Nephron progenitor cell (in vitro differentiated cells): Measurements from ENCODE around the gene ATP5F1A.

Experiments used
- DNase-seq: peaks from one replicate; pipeline ENCODE4 v3.0.0; 2021
- H3K27ac Mint-ChIP-seq: 2 replicates; pipeline ENCODE4 v1.8.0; 2021; ENCODE audit warnings: mild to moderate bottlenecking, moderate library complexity, mixed read lengths
- H3K27me3 Mint-ChIP-seq: 2 replicates; pipeline ENCODE4 v1.8.0; 2021; ENCODE audit warnings: mild to moderate bottlenecking, low read depth, mixed read lengths; ENCODE audit not compliant: poor library complexity
- H3K36me3 Mint-ChIP-seq: 2 replicates; pipeline ENCODE4 v1.8.0; 2021; ENCODE audit warnings: low read depth, mixed read lengths
- H3K4me1 Mint-ChIP-seq: 2 replicates; pipeline ENCODE4 v1.8.0; 2021; ENCODE audit warnings: mixed read lengths
- H3K4me3 Mint-ChIP-seq: 2 replicates; pipeline ENCODE4 v1.8.0; 2021; ENCODE audit warnings: mild to moderate bottlenecking, moderate library complexity, mixed read lengths
- H3K9me3 Mint-ChIP-seq: 2 replicates; pipeline ENCODE4 v1.8.0; 2021; ENCODE audit warnings: mild to moderate bottlenecking, moderate library complexity, mixed read lengths
- CTCF ChIP-seq: fragments of 200-600 bp; sonication (generic); IDR thresholded peaks from 2 replicates; pipeline ENCODE4 v1.5.0; 2021; ENCODE audit warnings: antibody characterized with exemption

ATP5F1A gene

DNA sequence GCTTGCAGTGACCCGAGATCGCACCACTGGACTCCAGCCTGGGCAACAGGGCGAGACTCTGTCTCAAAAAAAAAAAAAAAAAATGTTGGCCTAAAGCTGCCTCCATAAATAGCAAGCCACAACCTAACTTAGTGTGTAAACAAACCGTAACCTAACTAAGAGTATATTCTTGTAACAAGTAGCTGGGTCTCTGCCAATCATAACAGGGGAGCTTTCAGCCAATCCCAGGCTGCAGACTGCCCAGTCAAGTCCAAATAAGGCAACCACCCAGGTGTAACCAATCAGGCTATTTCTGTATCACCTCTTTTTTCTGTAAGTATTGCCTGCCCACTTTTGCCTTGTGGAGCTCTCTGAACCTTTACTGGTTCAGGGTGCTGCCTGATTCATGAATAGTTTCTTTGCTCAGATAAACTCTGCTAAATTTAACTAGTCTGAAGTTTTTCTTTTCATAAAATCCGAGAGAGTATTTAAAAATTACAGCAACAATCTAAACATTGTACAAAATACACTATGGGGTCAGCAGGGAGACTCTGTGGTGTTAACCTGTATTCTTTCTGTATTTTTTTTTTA lies 30.6 kb downstream of the ATP5F1A start:
- peaks cover 21% of the 10 kb centered on the region for H3K27me3 Mint-ChIP-seq
- peaks cover 4% of the 10 kb centered on the region for H3K9me3 Mint-ChIP-seq
- H3K27ac Mint-ChIP-seq: no peak overlapping the region
- no peaks in the 10 kb centered on the region for H3K36me3 Mint-ChIP-seq
- no peak for TF ChIP-seq CTCF
- no peak for DNase-seq
- no peak overlapping the region for H3K4me3 Mint-ChIP-seq
- no peaks in the 10 kb centered on the region for H3K4me1 Mint-ChIP-seq

- H3K27ac Mint-ChIP-seq: no peak overlapping the region
- H3K27me3 Mint-ChIP-seq: peaks cover 14% of the 10 kb centered on the region
- DNase-seq: no peak
- no peaks in the 10 kb centered on the region for H3K36me3 Mint-ChIP-seq
- no peak overlapping the region for H3K4me3 Mint-ChIP-seq
- H3K9me3 Mint-ChIP-seq: peaks cover 3% of the 10 kb centered on the region
- TF ChIP-seq CTCF: no peak
- H3K4me1 Mint-ChIP-seq: no peaks in the 10 kb centered on the region
Measured at GRCh38 chr18:46062781-46063180, 35.3 kb downstream of the ATP5F1A start.

GRCh38 chr18:46061796-46062195 lies 36.3 kb downstream of the ATP5F1A start:
- Mint-ChIP-seq H3K27ac (no peak overlapping the region), H3K9me3 (no peaks in the 10 kb centered on the region), H3K27me3 (peaks cover 14% of the 10 kb centered on the region), H3K36me3 (no peaks in the 10 kb centered on the region), H3K4me1 (no peaks in the 10 kb centered on the region), H3K4me3 (no peak overlapping the region)
- no peak for TF ChIP-seq CTCF
- no peak for DNase-seq

- H3K27ac Mint-ChIP-seq: no peak overlapping the region
- DNase-seq: no peak
Measured at GRCh38 chr18:46061387-46061786, 36.7 kb downstream of the ATP5F1A start.

DNA sequence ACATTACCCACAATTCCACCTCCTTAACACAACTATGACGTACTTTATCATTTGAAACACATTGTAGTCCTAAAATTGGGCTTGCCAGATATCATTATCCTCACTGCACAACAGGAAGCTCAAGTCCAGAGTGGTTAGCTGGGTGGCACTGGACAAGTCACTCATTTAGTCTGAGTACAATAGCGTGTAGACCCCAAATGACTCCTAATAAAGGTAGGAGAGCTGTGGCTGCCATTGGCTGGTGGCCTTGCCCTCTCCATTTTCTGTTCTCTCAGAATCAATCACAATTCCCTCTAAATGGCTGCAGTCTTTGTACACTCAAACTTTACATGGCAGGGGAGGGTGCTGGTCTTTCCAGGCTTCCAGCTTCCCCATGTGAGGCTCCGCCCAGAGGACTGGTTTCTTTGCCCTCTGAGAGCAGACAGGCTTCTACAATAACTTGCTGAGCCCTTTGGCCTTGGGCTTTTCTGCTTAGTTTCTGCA lies 37.7 kb downstream of the ATP5F1A start:
- Mint-ChIP-seq H3K9me3 (no peaks in the 10 kb centered on the region), H3K4me3 (no peak overlapping the region), H3K4me1 (no peaks in the 10 kb centered on the region), H3K27me3 (peaks cover 14% of the 10 kb centered on the region), H3K36me3 (no peaks in the 10 kb centered on the region), H3K27ac (no peak overlapping the region)
- DNase-seq: no peak
- no peak for TF ChIP-seq CTCF

More at GRCh38 chr18:46061387-46061786, 36.7 kb downstream of the ATP5F1A start:
- Mint-ChIP-seq H3K4me1 (no peaks in the 10 kb centered on the region), H3K36me3 (no peaks in the 10 kb centered on the region), H3K9me3 (no peaks in the 10 kb centered on the region), H3K27me3 (peaks cover 14% of the 10 kb centered on the region), H3K4me3 (no peak overlapping the region)
- no peak for TF ChIP-seq CTCF

GRCh38 chr18:46055838-46056230 lies 42.3 kb downstream of the ATP5F1A start:
- Mint-ChIP-seq H3K27me3 (peaks cover 9% of the 10 kb centered on the region), H3K36me3 (no peaks in the 10 kb centered on the region), H3K9me3 (no peaks in the 10 kb centered on the region), H3K27ac (no peak overlapping the region), H3K4me1 (peaks cover 5% of the 10 kb centered on the region), H3K4me3 (no peak overlapping the region)
- DNase-seq: no peak
- TF ChIP-seq CTCF: no peak
